ENCODE results near the gene MTA3. TPM values are rescaled to one million over a fixed set of nuclear protein-coding genes. Genes with fewer than 3 reads are reported as not detected.

Gene MTA3
- total RNA-seq, 1 donor from 2014 or later, result 22.4 TPM

DNA sequence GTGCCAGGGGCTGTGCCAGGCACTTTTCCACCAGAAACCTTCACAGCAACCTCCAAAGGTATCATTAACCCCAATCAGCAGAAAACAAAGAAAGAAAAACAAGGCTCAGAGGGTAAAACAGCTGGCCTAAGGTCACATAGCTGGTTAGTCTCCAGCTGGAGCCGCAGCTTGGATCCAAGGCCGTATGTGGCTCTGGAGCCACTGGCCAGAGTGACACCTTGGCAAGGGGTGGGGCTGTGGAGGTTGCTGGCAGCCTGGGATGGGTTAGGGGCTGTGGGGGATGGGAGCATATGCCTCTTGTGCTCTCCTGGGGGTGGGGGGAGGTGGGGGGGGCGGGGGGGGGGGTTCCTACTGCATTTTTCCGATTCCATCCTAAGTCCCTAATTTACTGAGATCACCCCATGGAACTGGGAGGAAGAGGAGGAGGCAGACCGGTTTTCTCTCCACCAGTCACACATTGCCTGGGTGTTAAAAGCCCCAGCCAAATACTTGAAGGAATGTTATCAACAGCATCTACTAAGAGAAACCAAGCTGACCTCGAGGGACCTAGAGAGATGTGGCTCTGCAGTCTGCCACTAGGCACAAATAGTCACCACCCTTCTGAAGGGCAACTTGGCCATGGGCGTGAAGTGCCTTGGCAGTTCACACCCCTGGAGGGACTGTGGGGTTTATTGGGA is 215.9 kb downstream of the MTA3 start:
- no peak for DNase-seq (ENCODE audit: low read depth, low spot score)

DNA sequence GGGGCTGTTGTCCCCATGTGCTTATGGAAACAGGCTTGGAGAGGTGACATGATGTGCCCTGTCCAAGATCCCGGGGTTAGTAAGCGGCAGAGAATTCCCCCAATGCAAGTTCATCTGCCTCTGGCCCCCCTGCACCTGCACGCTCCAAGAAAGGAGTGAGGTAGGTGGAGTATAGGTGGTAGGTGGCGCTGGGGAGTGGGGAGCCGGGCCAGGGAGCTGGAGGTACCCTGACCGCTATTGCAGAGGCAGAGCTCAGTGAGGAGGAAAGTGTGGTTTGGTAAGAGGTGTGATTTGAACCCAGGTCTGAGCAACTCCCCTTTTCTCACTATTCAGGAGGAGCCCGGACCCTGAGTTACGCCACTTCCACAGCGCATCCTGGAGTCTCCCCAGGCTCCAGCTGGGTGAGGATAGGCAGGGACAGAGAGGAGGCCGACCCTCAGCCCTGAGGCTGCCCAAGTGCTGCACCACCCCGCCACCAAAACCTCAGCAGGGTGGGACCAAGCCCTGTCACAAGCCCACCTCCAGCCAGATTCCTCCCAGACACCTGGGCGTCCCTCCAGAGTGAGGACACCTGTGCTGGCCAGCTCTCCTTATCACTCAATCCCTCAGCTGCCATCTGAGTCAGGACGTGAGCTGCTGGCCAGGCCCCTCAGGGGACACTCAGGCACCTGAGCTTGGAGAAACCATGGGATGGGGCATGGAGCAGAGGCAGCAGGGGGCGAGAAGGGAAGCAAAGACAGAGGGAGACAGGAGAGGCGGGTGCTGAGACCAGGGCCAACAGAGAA is 218.3 kb downstream of the MTA3 start:
- no peak for DNase-seq (ENCODE audit: low read depth, low spot score)

DNA sequence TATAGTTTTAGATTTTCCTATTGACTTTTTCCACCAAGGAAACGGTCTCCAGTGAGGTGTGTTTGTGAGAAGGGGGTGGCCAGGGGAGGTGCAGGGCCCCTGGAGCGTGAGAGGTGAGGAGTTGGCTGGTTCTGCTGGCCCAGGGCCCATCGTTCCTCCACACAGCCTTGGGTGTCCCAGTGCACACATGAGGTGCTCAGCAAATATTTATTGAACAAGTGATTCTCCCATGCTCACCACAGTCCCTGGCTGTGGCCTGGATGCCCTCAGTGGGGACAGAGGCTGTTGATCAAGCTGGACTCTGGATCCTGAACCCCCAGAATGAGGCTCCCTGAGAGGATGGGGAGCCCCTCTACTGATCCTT is 219.0 kb downstream of the MTA3 start:
- DNase-seq (ENCODE audit: low read depth, low spot score), result no peak

DNA sequence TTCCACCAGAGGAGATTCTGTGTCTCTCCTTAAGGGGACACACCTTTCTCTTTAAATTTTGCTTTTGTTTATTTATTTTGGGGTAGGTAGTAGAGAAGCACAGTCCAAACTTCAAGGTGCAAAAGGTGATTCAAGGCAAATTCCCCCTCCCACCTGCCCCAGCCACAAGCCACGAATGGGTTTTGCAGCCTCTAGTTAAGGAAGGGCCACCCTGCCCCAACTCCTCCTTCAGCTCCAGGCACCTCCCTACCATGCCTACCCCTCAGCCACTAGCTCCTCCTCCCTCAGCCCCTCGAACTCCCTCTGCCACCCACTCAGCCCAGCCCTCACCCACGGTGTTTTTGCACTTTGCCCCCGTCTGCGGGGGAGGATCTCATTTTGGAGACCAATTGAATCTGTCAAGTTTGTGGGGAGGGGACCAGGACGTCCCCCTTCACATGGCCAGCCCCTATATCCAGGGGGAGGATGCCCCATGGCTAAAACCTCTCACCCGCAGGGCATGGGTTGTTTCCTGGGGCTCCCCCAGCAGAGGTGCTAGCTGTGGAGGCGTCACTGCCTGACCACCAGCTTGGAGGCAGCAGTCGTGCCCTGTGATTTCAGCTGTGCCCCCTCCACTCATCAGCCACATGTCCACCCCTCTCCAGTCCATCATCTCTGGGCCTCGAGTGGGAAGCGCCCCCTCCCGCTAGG is 219.5 kb downstream of the MTA3 start:
- DNase-seq (ENCODE audit: low read depth, low spot score), result no peak

DNA sequence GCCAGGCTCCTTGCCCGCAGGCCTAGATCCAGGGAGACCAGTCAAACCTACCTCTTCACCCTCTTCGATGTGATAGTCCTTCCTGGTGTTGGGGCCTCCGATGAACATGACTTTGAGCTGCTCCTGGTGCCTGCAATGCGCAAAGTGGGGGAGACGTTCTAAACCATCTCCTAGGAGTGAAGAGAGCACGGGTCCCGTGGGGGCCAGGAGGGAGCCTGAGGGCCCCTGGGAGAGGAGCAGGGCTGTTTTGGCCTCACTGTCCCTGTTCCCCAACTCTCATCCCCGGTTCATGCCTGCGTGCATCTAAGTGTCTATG is 220.0 kb downstream of the MTA3 start:
- no peak for DNase-seq (ENCODE audit: low read depth, low spot score)

DNA sequence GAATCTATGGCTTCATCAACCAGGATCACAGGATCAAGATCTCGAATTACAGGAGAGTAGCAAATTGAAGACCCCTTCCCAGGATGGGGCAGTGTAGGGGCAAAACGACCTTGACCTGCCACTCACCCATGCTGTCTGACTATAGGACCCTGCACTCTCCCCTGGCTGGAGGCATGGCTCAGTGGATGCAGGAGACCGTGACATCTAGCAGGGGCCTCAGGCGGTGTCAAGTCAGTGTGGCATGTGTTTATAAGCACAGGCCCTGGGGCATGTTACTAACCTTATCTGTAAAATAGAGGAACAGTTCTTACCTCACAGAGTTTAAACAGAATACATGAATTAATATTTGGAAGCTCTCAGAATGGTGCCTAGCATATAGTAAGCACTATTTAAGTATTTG is 220.4 kb downstream of the MTA3 start:
- DNase-seq (ENCODE audit: low read depth, low spot score), result no peak

DNA sequence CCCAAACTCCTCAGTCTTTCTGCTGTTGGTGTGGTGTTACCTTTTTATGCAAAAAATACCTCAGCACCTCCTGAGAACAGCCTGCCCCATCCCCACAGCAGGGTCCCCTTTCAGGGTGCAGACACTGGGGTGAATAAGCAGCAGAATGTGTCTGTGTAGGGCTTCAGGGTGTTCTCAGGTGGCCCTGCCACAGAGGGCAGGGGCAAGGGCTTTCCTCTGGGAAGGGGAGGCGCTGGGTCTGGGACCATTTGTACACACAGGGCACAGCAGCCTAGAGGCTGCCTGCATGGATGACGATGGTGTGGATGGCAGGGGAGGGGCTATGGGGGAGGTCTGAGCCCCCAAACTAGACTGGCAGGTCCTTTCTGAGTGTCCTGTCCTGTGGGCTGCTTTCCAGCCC is 221.3 kb downstream of the MTA3 start:
- DNase-seq (ENCODE audit: low read depth, low spot score), result no peak

DNA sequence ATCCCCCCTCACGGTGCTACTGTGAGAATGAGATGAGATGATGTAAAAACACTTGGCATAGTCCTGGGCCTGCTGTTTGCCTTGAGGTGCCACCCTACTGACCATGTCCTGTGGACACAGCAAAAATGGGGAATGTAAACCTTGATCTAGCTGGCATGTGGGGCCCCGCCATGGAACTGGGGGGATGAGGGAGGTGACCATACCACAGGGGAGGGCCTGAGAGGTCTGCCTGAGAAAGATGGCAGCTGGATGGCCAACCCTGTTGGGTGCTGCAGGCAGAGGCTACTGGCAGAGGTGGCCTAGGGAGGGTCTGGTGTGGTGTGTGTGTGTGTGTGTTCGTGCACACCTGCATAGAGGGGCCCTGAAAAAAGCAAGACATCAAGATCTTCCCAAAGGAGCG is 223.2 kb downstream of the MTA3 start:
- no peak for DNase-seq (ENCODE audit: low read depth, low spot score)

DNA sequence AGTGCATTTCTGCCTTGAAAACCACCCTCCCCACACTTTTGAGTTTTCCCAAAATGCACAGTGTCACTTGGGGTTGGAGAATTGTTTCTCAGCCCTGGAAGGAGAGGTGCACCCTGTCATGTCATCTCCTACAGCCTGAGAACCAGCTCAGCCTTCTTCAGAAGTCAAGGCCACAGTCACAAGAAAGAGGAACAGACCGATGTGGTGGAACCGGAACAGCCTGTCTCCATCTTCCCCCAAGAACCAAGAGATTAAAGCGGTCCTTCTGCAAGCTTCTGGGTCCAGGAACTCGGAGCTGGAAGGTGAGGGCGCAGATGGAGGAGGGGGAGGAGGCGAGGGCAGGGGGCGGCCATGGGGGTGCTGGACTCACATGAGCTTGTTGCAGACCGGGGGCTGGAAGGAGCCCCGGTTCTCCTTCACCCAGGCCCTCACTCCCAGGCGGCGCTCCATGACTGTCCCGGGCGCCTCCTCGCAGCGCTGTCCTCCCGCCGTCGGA is 223.7 kb downstream of the MTA3 start:
- no peak for DNase-seq (ENCODE audit: low read depth, low spot score)

DNA sequence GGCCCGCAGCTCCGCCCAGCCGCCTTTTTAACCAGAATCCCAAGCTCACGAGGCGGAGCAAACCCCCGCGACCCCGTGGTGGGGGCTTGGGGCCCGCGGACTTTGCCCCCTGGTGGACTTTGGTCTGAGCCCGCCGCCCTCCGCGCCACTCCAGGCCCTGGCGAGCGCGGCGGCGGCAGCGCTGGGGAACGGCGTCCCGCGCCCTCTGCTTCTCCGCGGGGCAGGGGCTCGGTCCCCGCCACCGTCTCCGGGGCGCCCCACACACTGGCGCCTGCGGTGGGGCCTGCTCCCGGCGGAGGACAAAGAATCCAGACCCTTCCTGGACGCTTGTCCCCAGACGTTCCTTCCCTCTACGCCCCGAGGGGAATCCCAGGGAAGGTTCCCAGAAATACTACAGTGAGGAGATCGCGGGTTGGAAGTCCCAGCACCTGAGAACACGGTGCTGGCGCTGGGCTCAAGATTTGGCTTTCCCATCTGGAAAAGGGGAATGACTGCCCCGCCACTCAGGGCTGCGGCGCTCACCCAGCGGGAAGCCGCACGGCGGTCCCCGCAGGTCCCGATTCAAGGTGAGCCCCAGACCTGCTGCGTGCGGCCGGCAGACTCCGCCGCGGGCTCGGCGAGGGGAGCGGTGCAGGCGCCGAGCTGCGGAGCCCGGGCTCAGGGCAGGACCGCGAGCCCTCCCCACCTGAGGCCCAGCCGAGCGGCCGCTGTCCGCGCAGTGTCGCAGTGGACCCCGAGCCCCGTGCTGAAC is 224.3 kb downstream of the MTA3 start, which contains the start of gene HAAO:
Gene HAAO, minus strand, starts transcription at position 1 of the 751 bp plus-strand sequence. CDS start 47 bp downstream, outside the sequence.
- DNase-seq (ENCODE audit: low read depth, low spot score), result no peak

DNA sequence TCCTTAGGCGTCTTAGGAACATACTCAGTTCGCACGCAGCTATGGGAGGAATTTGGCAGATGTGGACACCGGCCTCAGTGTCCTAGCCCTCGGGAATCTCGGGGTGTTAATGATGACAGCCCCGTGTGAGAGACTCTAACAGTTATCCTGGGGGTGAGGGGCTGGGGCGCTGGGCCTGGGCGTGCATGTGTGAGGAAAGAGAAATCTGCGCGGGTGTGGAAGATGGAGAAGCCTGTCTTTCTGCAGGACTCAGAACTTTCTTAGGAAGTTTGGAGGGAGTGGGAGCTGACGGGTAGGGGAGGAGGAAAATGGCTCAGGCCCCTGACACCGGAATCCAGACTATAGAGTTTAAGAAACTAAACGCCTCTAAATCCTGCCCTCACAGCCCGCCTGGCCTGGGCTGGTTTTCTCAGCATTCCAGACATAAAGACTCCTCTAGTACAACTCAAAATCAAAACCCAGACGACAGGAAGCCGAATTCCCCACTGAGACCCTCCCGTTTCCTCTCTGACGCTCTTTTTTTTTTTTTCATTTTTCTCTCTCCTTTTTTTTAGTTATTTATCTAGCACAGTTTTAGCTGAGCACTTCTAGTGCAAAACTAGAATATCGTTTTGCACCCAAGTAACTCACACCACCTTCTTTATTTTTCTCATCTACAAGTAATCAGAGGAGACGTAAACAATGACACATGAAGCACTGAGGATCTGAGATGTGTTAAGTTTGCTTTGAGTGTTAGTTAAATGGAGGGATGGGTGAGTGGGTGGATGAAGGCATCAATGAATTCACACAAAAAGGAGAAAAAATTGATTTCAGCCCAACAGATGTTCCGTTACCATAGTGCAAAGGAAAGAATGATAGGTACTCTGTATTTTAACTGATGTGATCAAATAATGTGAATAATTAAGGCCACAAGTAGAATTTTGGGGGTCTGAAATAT is 225.2 kb downstream of the MTA3 start:
- no peak for DNase-seq (ENCODE audit: low read depth, low spot score)

DNA sequence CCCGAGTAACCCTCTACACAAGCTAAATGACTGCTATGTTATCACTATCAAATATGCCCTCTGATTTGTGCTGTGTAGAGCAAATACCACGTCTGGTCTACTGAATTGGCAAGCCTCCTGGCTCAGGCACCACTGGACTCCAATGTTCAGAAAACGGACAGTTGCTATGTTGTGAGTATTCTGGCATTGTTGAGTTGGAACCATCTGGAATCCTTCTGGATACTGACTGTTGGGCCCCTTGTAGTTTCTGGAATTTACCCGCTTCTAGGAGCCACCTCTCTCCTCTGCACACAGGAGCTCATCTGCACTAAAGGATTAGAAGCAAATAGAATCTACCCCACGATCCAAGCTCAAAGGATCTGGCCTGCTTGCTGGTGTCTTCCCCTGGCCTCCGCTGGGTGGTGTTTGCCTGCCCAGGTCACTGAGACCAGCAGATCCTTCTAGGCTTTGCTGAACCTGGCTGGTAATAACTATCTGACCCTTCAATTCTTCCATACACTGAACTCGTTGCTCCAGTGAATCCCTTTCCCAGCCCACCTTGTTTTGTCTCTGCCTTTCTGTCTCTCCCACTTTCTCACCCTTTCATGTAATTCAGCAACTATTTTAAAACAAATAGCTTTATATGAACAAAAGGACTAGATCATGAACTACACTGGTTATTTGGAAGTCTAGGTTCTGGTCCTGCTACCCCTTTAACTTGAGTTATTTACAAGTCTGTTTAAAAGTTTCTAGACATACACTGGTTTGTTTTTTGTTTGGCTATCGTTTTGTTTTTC is 226.0 kb downstream of the MTA3 start:
- no peak for DNase-seq (ENCODE audit: low read depth, low spot score)

DNA sequence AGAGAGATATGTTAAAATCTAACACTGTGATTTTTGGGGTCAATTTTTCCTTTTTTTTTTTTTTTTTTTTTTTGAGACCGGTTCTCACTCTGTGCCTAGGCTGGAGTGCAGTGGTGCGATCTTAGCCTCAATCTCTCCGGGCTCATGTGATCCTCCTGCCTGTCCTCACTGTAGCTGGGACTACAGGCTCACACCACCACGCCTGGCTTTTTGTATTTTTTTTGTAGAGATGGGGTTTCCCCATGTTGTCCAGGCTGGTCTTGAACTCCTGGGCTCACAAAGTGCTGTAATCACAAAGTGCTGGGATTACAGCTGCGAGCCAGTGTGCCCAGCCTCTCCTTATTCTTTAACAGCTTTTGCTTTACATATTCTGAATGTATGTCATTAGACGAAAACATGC is 226.8 kb downstream of the MTA3 start:
- no peak for DNase-seq (ENCODE audit: low read depth, low spot score)

DNA sequence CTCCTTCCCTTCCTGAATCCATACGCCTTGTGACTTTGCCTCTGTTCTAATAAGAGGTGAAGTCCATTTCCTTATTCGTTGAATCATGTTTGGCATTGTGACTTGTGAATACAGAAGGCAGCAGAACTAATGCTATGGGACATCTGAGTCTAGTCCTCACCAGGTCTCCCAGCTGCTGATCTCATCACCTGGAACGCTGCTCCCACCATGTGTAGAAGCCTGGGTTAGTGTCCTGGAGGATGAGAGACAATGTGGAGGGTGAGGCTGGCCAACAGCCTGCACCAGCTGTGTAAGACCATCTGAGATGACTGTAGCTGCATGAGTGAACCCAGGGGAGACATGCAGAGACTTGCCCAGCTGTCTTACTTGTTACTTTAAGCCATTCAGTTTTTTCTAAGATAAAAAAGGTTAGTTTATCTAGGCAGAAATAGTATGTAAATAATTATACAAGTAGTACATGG is 227.4 kb downstream of the MTA3 start:
- DNase-seq (ENCODE audit: low read depth, low spot score), result no peak

DNA sequence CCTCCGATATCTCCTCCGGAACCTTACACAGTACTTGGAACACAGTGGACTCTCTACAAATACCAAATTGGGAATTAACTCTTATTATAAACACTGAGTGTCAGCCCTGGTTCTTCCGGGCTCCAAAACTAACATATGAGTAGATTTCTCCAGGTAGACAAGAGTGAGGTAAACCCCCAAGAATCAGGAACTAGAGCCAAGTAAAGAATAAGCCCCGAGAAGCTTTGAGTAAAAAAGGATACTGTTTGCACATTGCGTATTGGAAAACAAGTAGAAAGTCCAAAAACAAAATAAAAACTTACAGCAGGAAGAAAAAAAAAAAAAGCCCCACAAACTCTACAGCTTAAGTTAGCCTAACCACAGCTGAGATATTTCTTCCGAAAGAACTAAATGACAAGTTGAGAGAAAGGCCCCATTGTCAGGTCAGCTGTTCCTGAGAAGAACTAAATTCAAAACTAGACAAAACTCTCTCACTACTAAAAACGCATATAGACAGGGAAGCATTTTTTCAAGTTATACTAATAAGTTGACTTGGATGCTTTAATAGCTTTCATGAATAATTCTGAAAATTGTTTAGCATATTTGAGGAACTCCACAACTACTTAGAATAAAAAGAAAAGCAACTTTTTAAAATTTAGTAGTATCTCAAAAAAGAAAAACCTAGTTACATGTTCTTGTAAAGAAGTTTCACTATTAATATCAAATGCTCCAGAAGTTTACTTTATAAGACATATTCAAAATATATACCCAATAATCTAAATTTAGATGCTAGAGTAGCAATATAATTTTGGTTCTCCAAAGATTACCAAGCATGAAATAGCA is 228.2 kb downstream of the MTA3 start:
- DNase-seq (ENCODE audit: low read depth, low spot score), result no peak

DNA sequence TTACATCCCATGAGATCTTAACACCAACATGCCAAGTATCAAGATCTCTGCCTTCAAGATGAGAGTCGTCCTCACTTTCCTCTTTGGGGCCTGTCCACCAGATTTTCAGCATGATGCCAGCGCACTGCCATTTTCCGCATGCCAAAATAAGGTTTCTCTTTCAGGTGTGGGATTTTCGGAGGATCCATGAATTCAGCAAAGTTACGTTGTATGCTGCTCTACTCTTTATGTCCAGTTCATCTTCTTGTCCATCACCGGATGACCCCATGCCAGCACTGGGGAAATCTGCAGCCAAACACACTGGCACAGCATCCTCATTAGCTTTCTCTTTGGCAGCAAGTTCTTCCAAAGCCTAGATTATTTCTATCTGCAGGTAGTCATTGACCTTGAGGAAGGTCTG is 228.8 kb downstream of the MTA3 start:
- no peak for DNase-seq (ENCODE audit: low read depth, low spot score)

DNA sequence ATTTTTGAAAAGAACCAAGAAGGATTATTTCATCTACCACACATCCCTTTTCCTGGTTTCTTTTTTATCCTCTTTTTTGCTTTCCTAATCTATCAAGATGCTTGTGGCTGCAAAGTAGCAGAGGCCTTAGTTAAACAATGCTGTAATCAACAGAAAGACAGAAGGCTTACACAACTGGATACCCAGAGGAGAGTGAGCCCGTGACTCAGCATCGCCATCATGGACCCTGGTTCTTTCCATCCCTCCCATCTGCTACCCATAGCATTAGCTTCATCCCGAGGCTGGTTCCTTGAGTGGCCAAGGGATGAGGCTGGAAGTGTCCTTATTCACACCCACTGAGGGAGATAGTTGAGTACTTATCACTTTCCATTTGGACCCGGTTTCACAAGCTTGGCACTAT is 231.4 kb downstream of the MTA3 start:
- DNase-seq (ENCODE audit: low read depth, low spot score), result no peak

DNA sequence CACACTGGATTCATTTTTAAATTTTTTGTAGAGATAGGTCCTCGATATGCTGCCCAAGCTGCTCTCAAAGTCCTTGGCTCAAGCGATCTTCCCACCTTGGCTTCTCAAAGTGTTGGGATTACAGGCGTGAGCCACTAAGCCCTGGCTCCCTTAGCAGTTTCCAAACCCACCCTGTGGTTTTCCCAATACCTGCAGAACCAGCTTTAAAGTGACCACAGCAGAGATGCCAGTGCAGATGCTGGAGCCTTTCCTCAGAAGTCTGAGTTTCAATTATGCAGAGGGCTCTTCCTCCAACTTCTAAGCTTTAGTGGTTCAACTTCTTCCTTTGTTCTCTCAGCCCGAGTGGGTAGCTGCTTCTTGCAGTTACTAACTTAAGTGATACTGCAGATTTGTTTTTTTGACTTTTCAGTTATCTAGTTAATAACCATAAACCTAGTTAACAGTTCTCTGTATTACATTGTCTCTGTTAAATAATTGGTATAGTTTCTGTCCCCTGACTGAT is 232.1 kb downstream of the MTA3 start:
- no peak for DNase-seq (ENCODE audit: low read depth, low spot score)

DNA sequence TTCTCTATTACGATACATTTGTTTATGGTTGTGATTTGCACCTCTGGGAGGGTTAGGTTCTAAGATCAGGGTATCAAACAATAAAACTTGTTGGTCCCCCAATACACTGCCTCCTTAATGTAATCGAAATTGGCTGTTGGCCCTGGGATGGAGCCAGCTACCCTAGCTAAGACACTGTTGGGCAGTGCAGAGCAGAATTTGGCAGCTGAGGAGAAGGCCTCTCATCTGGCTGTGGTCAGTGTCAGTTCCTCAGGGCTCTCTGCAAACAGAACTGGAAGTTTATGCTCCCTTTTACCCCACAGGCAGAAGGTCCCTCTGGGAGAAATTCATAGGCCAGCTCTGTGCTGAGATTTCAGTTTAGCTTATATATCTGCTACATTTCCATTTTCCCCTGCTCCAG is 232.5 kb downstream of the MTA3 start:
- no peak for DNase-seq (ENCODE audit: low read depth, low spot score)
